ENCODE data around the gene DHX40.

The DHX40 gene

GRCh38 chr17:59526451-59526850, 39.0 kb upstream of the DHX40 start:
- Histone ChIP-seq H3K9me3 (ENCODE audit: insufficient read depth, low read length, severe bottlenecking) (no peaks in the 10 kb centered on the region), H3K27me3 (ENCODE audit: insufficient read depth, low read length, poor library complexity) (peaks cover 11% of the 10 kb centered on the region), H3K36me3 (ENCODE audit: insufficient read depth, low read length) (no peaks in the 10 kb centered on the region), H2AFZ (ENCODE audit: low read depth, low read length) (no peak overlapping the region), H3K4me2 (ENCODE audit: insufficient read depth, low read length) (no peak overlapping the region), H3K9ac (ENCODE audit: low read depth, low read length) (no peak overlapping the region), H3K79me2 (ENCODE audit: insufficient read depth, low read length) (no peaks in the 10 kb centered on the region), H3K4me3 (ENCODE audit: low read depth in 1 of 2, low read length in 2 of 2) (no peak overlapping the region), H3K27ac (ENCODE audit: low read length) (no peak overlapping the region), H4K20me1 (ENCODE audit: insufficient read depth, low read length) (no peaks in the 10 kb centered on the region), H3K4me1 (ENCODE audit: insufficient read depth, low read length) (0 out of 2 replicates have a peak, but pooled peaks cover under 1% of the 10 kb centered on the region)
- TF ChIP-seq EZH2 (IDR thresholded peaks at IDR 0.05; ENCODE audit: borderline replicate concordance, low read depth, low read length, severe bottlenecking) (no peak), CTCF (IDR thresholded peaks at IDR 0.05; ENCODE audit: borderline replicate concordance, extremely low read depth, low read length, poor library complexity, severe bottlenecking) (no peak)
- DNase-seq, result no peak
- no peak for ATAC-seq (ENCODE audit: insufficient read depth, low read depth)

- Histone ChIP-seq H3K79me2 (ENCODE audit: insufficient read depth, low read length) (no peaks in the 10 kb centered on the region), H3K27ac (ENCODE audit: low read length) (no peak overlapping the region), H3K4me2 (ENCODE audit: insufficient read depth, low read length) (no peak overlapping the region), H2AFZ (ENCODE audit: low read depth, low read length) (no peak overlapping the region), H3K4me3 (ENCODE audit: low read depth in 1 of 2, low read length in 2 of 2) (no peak overlapping the region), H3K27me3 (ENCODE audit: insufficient read depth, low read length, poor library complexity) (peaks cover 11% of the 10 kb centered on the region), H3K36me3 (ENCODE audit: insufficient read depth, low read length) (no peaks in the 10 kb centered on the region), H3K4me1 (ENCODE audit: insufficient read depth, low read length) (no peaks in the 10 kb centered on the region), H3K9ac (ENCODE audit: low read depth, low read length) (no peak overlapping the region), H4K20me1 (ENCODE audit: insufficient read depth, low read length) (no peaks in the 10 kb centered on the region), H3K9me3 (ENCODE audit: insufficient read depth, low read length, severe bottlenecking) (no peaks in the 10 kb centered on the region)
- TF ChIP-seq EZH2 (IDR thresholded peaks at IDR 0.05; ENCODE audit: borderline replicate concordance, low read depth, low read length, severe bottlenecking) (no peak), CTCF (IDR thresholded peaks at IDR 0.05; ENCODE audit: borderline replicate concordance, extremely low read depth, low read length, poor library complexity, severe bottlenecking) (no peak)
- no peak for ATAC-seq (ENCODE audit: insufficient read depth, low read depth)
- DNase-seq, result no peak
Observed at GRCh38 chr17:59527325-59527917, 38.0 kb upstream of the DHX40 start.

GRCh38 chr17:59527931-59528330, 37.5 kb upstream of the DHX40 start:
- DNase-seq, result no peak

More at GRCh38 chr17:59527931-59528330, 37.5 kb upstream of the DHX40 start:
- Histone ChIP-seq H3K4me3 (ENCODE audit: low read depth in 1 of 2, low read length in 2 of 2) (no peak overlapping the region), H3K4me2 (ENCODE audit: insufficient read depth, low read length) (no peak overlapping the region), H3K36me3 (ENCODE audit: insufficient read depth, low read length) (no peaks in the 10 kb centered on the region), H3K9ac (ENCODE audit: low read depth, low read length) (no peak overlapping the region), H3K27me3 (ENCODE audit: insufficient read depth, low read length, poor library complexity) (peaks cover 11% of the 10 kb centered on the region), H3K27ac (ENCODE audit: low read length) (no peak overlapping the region), H2AFZ (ENCODE audit: low read depth, low read length) (no peak overlapping the region), H3K4me1 (ENCODE audit: insufficient read depth, low read length) (no peaks in the 10 kb centered on the region), H3K9me3 (ENCODE audit: insufficient read depth, low read length, severe bottlenecking) (no peaks in the 10 kb centered on the region), H3K79me2 (ENCODE audit: insufficient read depth, low read length) (no peaks in the 10 kb centered on the region), H4K20me1 (ENCODE audit: insufficient read depth, low read length) (no peaks in the 10 kb centered on the region)
- ATAC-seq (ENCODE audit: insufficient read depth, low read depth), result no peak
- TF ChIP-seq EZH2 (IDR thresholded peaks at IDR 0.05; ENCODE audit: borderline replicate concordance, low read depth, low read length, severe bottlenecking) (no peak), CTCF (IDR thresholded peaks at IDR 0.05; ENCODE audit: borderline replicate concordance, extremely low read depth, low read length, poor library complexity, severe bottlenecking) (no peak)
